ENCODE measurements around the gene PSMD9. TPM values are rescaled to one million over a fixed set of nuclear protein-coding genes. Genes with fewer than 3 reads are reported as not detected.
"Not testable (repeated sequence)": the region's sequence is repeated elsewhere in the genome, so short reads cannot be mapped to it uniquely, and the experiment has no call there.

PSMD9 gene
- polyA plus RNA-seq, 4 donors: 46.1 to 56.5 (median 49.9) TPM

GRCh38 chr12:121917950-121918678, 29.5 kb downstream of the PSMD9 start, which contains the start of gene CFAP251:
TSS of gene CFAP251 (plus strand) at chr12:121918592. CDS start at chr12:121921306, 2,714 bp downstream.
- peak in 2 of 4 donors; percentile 78 to 81 for DNase-seq (ENCODE audit: low read depth in 4 of 4, low spot score in 3 of 4)

GRCh38 chr12:121918679-121919038, 30.1 kb downstream of the PSMD9 start:
- DNase-seq (ENCODE audit: low read depth in 4 of 4, low spot score in 3 of 4): no peak

GRCh38 chr12:121921066-121921465, 32.5 kb downstream of the PSMD9 start:
- no peak for DNase-seq (ENCODE audit: low read depth in 4 of 4, low spot score in 3 of 4)

GRCh38 chr12:121925358-121925695, 36.7 kb downstream of the PSMD9 start:
- peak in 1 of 4 donors; percentile 18 for DNase-seq (ENCODE audit: low read depth in 4 of 4, low spot score in 3 of 4)

GRCh38 chr12:121926874-121927706, 38.5 kb downstream of the PSMD9 start:
- DNase-seq (ENCODE audit: low read depth in 4 of 4, low spot score in 3 of 4): no peak

GRCh38 chr12:121927813-121928212, 39.2 kb downstream of the PSMD9 start:
- DNase-seq (ENCODE audit: low read depth in 4 of 4, low spot score in 3 of 4): no peak

- not testable (repeated sequence) for DNase-seq (ENCODE audit: low read depth in 4 of 4, low spot score in 3 of 4)
Measured at GRCh38 chr12:121929545-121929944, 41.0 kb downstream of the PSMD9 start.

- no peak for DNase-seq (ENCODE audit: low read depth in 4 of 4, low spot score in 3 of 4)
Measured at GRCh38 chr12:121930862-121931261, 42.3 kb downstream of the PSMD9 start.

- no peak for DNase-seq (ENCODE audit: low read depth in 4 of 4, low spot score in 3 of 4)
Measured at GRCh38 chr12:121932176-121932536, 43.6 kb downstream of the PSMD9 start.

GRCh38 chr12:121932914-121933521, 44.4 kb downstream of the PSMD9 start:
- no peak for DNase-seq (ENCODE audit: low read depth in 4 of 4, low spot score in 3 of 4)

GRCh38 chr12:121933522-121934308, 45.1 kb downstream of the PSMD9 start:
- no peak for DNase-seq (ENCODE audit: low read depth in 4 of 4, low spot score in 3 of 4)

- DNase-seq (ENCODE audit: low read depth in 4 of 4, low spot score in 3 of 4): no peak
Measured at GRCh38 chr12:121934309-121934664, 45.7 kb downstream of the PSMD9 start.

- DNase-seq (ENCODE audit: low read depth in 4 of 4, low spot score in 3 of 4): no peak
Measured at GRCh38 chr12:121937654-121938053, 49.1 kb downstream of the PSMD9 start.

GRCh38 chr12:121939186-121939585, 50.6 kb downstream of the PSMD9 start:
- DNase-seq (ENCODE audit: low read depth in 4 of 4, low spot score in 3 of 4): no peak

- DNase-seq (ENCODE audit: low read depth in 4 of 4, low spot score in 3 of 4): no peak
Measured at GRCh38 chr12:121939992-121940766, 51.6 kb downstream of the PSMD9 start.

- DNase-seq (ENCODE audit: low read depth in 4 of 4, low spot score in 3 of 4): no peak
Measured at GRCh38 chr12:121942145-121942718, 53.6 kb downstream of the PSMD9 start.

- DNase-seq (ENCODE audit: low read depth in 4 of 4, low spot score in 3 of 4): no peak
Measured at GRCh38 chr12:121943926-121944325, 55.3 kb downstream of the PSMD9 start.

- DNase-seq (ENCODE audit: low read depth in 4 of 4, low spot score in 3 of 4): no peak
Measured at GRCh38 chr12:121946313-121947025, 57.9 kb downstream of the PSMD9 start.

GRCh38 chr12:121947981-121948380, 59.4 kb downstream of the PSMD9 start:
- no peak for DNase-seq (ENCODE audit: low read depth in 4 of 4, low spot score in 3 of 4)
